Activated CD4-positive, alpha-beta memory T cell treated with anti-CD3 and anti-CD28 coated beads, Interleukin-2, amount 10 ng/mL, durations not matched to agents 7 days and 5 days (primary cell): ENCODE results near the gene DCUN1D2. TPM values are rescaled to one million over a fixed set of nuclear protein-coding genes. Genes with fewer than 3 reads are reported as not detected.

Experiments
- CTCF ChIA-PET: fragments of 350-600 bp; sonication (Branson Sonifier 250); formaldehyde crosslinking; loops from one replicate; lab custom pipeline; 2021; ENCODE audit warnings: antibody characterized with exemption, inconsistent platforms; lab: Charles Lee
- POLR2A ChIA-PET: fragments of 350-600 bp; sonication (Branson Sonifier 250); formaldehyde crosslinking; loops from one replicate; lab custom pipeline; 2021; ENCODE audit warnings: antibody characterized with exemption; lab: Charles Lee
- DNase-seq: peaks from one replicate; pipeline ENCODE4 v3.0.0-alpha.2; 2020
- H3K27ac Mint-ChIP-seq: one replicate; pipeline ENCODE4 v1.8.0; 2021; ENCODE audit warnings: mild to moderate bottlenecking, mixed read lengths
- H3K27me3 Mint-ChIP-seq: one replicate; pipeline ENCODE4 v1.8.0; 2021; ENCODE audit warnings: mixed read lengths
- H3K36me3 Mint-ChIP-seq: one replicate; pipeline ENCODE4 v1.8.0; 2021; ENCODE audit warnings: low read depth, mixed read lengths
- H3K4me1 Mint-ChIP-seq: one replicate; pipeline ENCODE4 v1.8.0; 2021; ENCODE audit warnings: mixed read lengths
- H3K4me3 Mint-ChIP-seq: one replicate; pipeline ENCODE4 v1.8.0; 2021; ENCODE audit warnings: mild to moderate bottlenecking, mixed read lengths
- H3K9me3 Mint-ChIP-seq: one replicate; pipeline ENCODE4 v1.8.0; 2021; ENCODE audit warnings: mixed read lengths
- total RNA-seq, 2 experiments: library from RNA; stranded (reverse); gene quantifications; one replicate each; pipeline ENCODE4 v1.2.3, GENCODE V29; 2021

Gene DCUN1D2
- 10 to 100 TPM; 17.0 to 17.7 TPM for total RNA-seq

DNA sequence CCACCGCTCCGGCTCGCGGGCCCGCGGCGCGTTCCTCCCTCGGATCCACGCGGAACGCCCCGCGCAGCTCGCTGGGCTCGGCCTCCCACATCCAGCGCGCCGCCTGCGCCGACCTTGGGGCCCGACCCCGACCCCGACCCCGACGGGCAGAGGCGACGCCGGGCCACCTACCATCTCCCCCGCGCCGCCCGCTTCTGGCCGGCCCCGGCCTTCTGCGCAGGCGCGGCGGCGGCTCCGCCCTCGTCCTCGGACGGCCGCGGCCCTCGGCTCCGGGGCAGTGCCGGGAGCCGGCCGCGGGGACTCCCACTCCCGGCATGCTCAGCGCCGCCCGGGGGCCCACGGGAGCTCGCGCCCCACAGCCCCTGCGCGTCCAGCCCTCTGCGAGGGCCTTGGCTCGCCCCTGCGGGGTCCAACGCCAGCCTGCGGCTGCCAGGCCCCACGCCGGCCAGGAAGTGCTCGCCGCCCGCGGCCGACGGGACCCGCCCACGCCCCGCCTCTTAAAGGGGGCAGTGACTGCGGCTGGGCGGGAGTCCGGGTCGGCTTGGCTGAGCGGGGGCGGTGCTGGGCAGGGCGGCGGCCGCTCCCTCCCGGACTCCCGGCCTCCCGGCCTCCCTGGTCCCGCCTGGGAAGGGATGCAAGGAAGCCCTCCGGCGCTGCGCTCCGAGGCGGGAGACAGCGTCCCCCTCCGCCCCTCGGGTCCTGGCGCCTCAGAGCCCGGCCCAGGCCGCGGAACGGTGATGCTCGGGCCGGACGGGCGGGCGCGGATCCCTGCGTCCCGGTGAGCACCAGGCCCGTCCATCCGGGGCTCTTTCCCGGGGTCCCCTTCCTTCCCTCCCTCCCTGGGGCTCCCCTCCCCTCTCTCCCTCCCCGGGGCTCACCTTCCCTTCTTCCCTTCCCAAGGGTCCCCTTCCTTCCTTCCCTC, at the start of gene DCUN1D2:
Gene DCUN1D2 (minus strand): TSS at position 216 of the 922 bp plus-strand sequence. CDS start 42 bp downstream, at position 174.
- peaks cover 63% of the 10 kb centered on the region for H3K4me1 Mint-ChIP-seq
- no peaks in the 10 kb centered on the region for H3K27me3 Mint-ChIP-seq
- POLR2A ChIA-PET = interaction anchor here (0.8 to 2.5 kb wide), 6 partner anchors 10 to 281 kb away, joined by 3 to 13 read pairs (median 5); partner anchors contain the start of gene CUL4A

GRCh38 chr13:113539822-113540221, 49.3 kb upstream of the DCUN1D2 start:
- H3K27me3 Mint-ChIP-seq = no peaks in the 10 kb centered on the region
- CTCF ChIA-PET = no interaction called here
- H3K4me3 Mint-ChIP-seq = no peak overlapping the region
- POLR2A ChIA-PET = no interaction called here
- H3K9me3 Mint-ChIP-seq = peaks cover 6% of the 10 kb centered on the region
- H3K36me3 Mint-ChIP-seq = peaks cover 29% of the 10 kb centered on the region
- H3K27ac Mint-ChIP-seq = no peak overlapping the region
- DNase-seq = no peak
- no peaks in the 10 kb centered on the region for H3K4me1 Mint-ChIP-seq

More for the DNA sequence above, at the start of gene DCUN1D2:
- H3K27ac Mint-ChIP-seq = peak within 1 kb of the TSS; percentile 79
- H3K4me3 Mint-ChIP-seq = peak within 1 kb of the TSS; percentile 93
- peak; percentile 81 for DNase-seq
- CTCF ChIA-PET = interaction anchor here (1.4 kb wide), 1 partner anchor 97 kb away, joined by 3 read pairs; no protein-coding TSS in a partner anchor
- H3K36me3 Mint-ChIP-seq = peaks cover 13% of the 10 kb centered on the region
- no peaks in the 10 kb centered on the region for H3K9me3 Mint-ChIP-seq

GRCh38 chr13:113539176-113539575, 48.7 kb upstream of the DCUN1D2 start:
- H3K27ac Mint-ChIP-seq = no peak overlapping the region
- H3K4me3 Mint-ChIP-seq = no peak overlapping the region
- no peaks in the 10 kb centered on the region for H3K4me1 Mint-ChIP-seq
- H3K9me3 Mint-ChIP-seq = peaks cover 6% of the 10 kb centered on the region
- no peak for DNase-seq
- H3K36me3 Mint-ChIP-seq = peaks cover 29% of the 10 kb centered on the region
- ChIA-PET POLR2A (no interaction called here), CTCF (no interaction called here)
- H3K27me3 Mint-ChIP-seq = no peaks in the 10 kb centered on the region

- Mint-ChIP-seq H3K27me3 (no peaks in the 10 kb centered on the region), H3K4me1 (no peaks in the 10 kb centered on the region), H3K9me3 (peaks cover 6% of the 10 kb centered on the region), H3K27ac (no peak overlapping the region), H3K4me3 (no peak overlapping the region), H3K36me3 (peaks cover 28% of the 10 kb centered on the region)
- CTCF ChIA-PET = no interaction called here
- POLR2A ChIA-PET = no interaction called here
- DNase-seq = no peak
Measured at GRCh38 chr13:113538689-113539058, 48.2 kb upstream of the DCUN1D2 start.

DNA sequence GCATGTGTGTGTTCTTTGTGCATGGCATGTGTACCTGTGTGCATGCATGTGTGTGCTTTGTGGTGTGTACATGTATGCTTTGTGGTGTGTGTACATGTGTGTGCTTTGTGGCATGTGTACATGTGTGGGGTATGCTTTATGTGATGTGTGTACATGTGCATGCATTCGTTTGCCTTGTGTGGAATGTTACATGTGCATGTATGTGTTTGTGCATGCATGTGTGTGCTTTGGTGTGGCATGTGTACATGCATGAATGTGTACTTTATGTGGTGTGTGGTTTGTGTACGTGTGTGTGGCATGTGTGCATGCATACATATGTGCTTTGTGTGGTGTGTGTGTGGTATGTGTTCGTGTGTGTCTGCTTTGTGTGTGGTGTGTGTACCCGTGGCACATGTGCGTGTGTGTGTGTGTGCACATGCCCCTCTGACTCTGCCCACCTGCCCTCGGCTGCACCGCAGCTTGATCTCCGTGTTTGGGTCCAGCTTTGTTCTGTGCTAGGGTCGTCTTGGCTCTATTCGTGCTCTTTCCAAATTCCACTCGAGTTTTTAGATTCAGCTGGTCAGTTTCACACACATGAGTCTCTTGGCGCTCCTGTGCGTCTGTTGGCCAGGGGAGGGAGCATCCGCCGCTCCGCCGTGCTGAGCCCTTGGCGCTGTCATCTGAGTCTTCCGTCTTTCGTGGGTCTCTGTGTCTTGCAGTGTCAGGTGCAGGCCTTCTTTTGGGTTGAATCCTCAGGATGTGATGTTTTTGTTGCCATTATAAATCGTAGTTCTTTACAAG, 47.6 kb upstream of the DCUN1D2 start:
- peaks cover 6% of the 10 kb centered on the region for H3K9me3 Mint-ChIP-seq
- ChIA-PET POLR2A (no interaction called here), CTCF (no interaction called here)
- peaks cover 24% of the 10 kb centered on the region for H3K36me3 Mint-ChIP-seq
- H3K27me3 Mint-ChIP-seq = no peaks in the 10 kb centered on the region
- no peak overlapping the region for H3K4me3 Mint-ChIP-seq
- no peak for DNase-seq
- H3K4me1 Mint-ChIP-seq = no peaks in the 10 kb centered on the region
- H3K27ac Mint-ChIP-seq = no peak overlapping the region

DNA sequence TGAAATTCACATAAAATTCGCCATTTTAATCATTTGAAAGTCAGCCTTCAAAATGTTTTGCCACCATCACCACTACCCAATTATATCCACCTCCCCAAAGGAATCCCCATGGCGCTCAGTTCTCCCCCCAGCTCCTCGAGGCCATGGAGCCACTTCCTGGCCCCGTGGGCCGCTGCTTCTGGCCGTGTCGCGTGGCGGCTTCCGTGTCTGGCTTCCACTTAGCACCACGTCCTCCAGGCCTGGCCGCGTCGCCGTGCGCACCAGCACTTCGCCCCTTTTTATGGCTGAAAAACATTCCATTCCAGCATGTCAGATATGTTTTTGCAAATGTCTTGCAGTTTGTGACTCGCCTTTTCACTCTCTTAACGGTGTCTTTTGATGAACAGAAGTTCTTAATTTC, 46.7 kb upstream of the DCUN1D2 start:
- POLR2A ChIA-PET = no interaction called here
- no peak overlapping the region for H3K27ac Mint-ChIP-seq
- no peak for DNase-seq
- H3K4me3 Mint-ChIP-seq = no peak overlapping the region
- H3K4me1 Mint-ChIP-seq = no peaks in the 10 kb centered on the region
- H3K36me3 Mint-ChIP-seq = peaks cover 21% of the 10 kb centered on the region
- CTCF ChIA-PET = no interaction called here
- no peaks in the 10 kb centered on the region for H3K27me3 Mint-ChIP-seq
- peaks cover 6% of the 10 kb centered on the region for H3K9me3 Mint-ChIP-seq

- ChIA-PET POLR2A (no interaction called here), CTCF (no interaction called here)
- DNase-seq = no peak
- no peak overlapping the region for H3K4me3 Mint-ChIP-seq
- no peaks in the 10 kb centered on the region for H3K4me1 Mint-ChIP-seq
- H3K27ac Mint-ChIP-seq = no peak overlapping the region
- H3K27me3 Mint-ChIP-seq = no peaks in the 10 kb centered on the region
- H3K9me3 Mint-ChIP-seq = peaks cover 6% of the 10 kb centered on the region
- H3K36me3 Mint-ChIP-seq = peaks cover 21% of the 10 kb centered on the region
Measured at GRCh38 chr13:113536461-113537110, 46.1 kb upstream of the DCUN1D2 start.

DNA sequence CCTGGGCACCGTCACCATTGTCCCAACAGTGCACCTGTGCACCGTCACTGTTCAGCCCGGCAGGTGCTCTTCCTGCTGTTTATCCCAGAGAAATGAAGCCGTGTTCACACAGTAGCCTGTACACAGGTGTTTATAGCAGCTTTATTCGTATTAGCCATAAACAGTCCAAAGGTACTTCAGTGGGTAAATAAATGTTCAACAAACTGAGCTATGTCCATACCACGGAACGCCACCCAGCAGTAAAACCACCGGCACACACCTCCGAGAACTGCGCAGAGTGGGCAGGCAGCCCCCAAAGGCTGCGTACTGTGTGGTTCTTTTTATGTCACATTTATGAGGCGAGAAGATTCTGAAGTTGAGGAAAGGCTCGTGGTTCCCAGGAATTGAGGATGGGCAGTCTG, 44.9 kb upstream of the DCUN1D2 start:
- ChIA-PET CTCF (no interaction called here), POLR2A (no interaction called here)
- DNase-seq = no peak
- Mint-ChIP-seq H3K4me1 (no peaks in the 10 kb centered on the region), H3K9me3 (no peaks in the 10 kb centered on the region), H3K4me3 (no peak overlapping the region), H3K36me3 (peaks cover 11% of the 10 kb centered on the region), H3K27me3 (no peaks in the 10 kb centered on the region), H3K27ac (no peak overlapping the region)

DNA sequence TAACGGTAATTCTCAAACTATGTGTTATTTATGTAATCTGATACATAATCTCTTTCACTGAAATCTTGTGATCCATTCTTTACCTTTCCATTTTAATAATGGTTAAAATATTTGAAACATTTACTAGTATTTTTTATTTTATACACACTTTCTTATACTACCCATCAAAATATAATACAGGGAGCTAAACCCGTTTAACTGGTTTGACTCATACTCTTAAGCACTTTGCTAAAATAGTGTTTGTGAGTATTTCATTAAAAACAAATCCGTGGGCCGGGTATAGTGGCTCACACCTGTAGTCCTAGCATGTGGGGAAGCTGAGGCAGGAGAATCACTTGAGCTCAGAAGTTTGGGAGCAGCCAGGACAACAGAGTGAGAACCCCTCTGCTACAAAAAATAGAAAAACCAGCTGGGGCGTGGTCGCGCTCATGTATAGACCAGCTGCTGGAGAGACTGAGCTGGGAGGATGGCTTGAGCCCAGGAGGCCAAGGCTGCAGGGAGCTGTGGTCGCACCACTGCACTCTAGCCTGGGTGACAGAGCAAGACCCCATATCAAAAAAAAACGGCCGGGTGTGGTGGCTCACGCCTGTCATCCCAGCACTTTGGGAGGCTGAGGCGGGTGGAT, 43.8 kb upstream of the DCUN1D2 start:
- CTCF ChIA-PET = no interaction called here
- H3K36me3 Mint-ChIP-seq = peaks cover 3% of the 10 kb centered on the region

GRCh38 chr13:113533161-113533840, 42.8 kb upstream of the DCUN1D2 start:
- DNase-seq = no peak
- no peaks in the 10 kb centered on the region for H3K9me3 Mint-ChIP-seq
- no peaks in the 10 kb centered on the region for H3K27me3 Mint-ChIP-seq
- H3K27ac Mint-ChIP-seq = no peak overlapping the region
- POLR2A ChIA-PET = no interaction called here
- CTCF ChIA-PET = no interaction called here
- H3K36me3 Mint-ChIP-seq = peaks cover 3% of the 10 kb centered on the region
- H3K4me1 Mint-ChIP-seq = no peaks in the 10 kb centered on the region
- no peak overlapping the region for H3K4me3 Mint-ChIP-seq

More for the DNA sequence above, 43.8 kb upstream of the DCUN1D2 start:
- no peak overlapping the region for H3K4me3 Mint-ChIP-seq
- H3K4me1 Mint-ChIP-seq = no peaks in the 10 kb centered on the region
- no peak overlapping the region for H3K27ac Mint-ChIP-seq
- DNase-seq = no peak
- H3K27me3 Mint-ChIP-seq = no peaks in the 10 kb centered on the region
- H3K9me3 Mint-ChIP-seq = no peaks in the 10 kb centered on the region
- POLR2A ChIA-PET = no interaction called here

- Mint-ChIP-seq H3K27ac (no peak overlapping the region), H3K36me3 (no peaks in the 10 kb centered on the region), H3K4me3 (no peak overlapping the region), H3K27me3 (no peaks in the 10 kb centered on the region), H3K9me3 (no peaks in the 10 kb centered on the region), H3K4me1 (no peaks in the 10 kb centered on the region)
- ChIA-PET CTCF (no interaction called here), POLR2A (no interaction called here)
- DNase-seq = no peak
Measured at GRCh38 chr13:113532156-113532806, 41.8 kb upstream of the DCUN1D2 start.
